Measurements from ENCODE around the gene FUBP3. TPM values are rescaled to one million over a fixed set of nuclear protein-coding genes. Genes with fewer than 3 reads are reported as not detected.

FUBP3 gene
- polyA plus RNA-seq, 1 experiment: 38.8 TPM

DNA sequence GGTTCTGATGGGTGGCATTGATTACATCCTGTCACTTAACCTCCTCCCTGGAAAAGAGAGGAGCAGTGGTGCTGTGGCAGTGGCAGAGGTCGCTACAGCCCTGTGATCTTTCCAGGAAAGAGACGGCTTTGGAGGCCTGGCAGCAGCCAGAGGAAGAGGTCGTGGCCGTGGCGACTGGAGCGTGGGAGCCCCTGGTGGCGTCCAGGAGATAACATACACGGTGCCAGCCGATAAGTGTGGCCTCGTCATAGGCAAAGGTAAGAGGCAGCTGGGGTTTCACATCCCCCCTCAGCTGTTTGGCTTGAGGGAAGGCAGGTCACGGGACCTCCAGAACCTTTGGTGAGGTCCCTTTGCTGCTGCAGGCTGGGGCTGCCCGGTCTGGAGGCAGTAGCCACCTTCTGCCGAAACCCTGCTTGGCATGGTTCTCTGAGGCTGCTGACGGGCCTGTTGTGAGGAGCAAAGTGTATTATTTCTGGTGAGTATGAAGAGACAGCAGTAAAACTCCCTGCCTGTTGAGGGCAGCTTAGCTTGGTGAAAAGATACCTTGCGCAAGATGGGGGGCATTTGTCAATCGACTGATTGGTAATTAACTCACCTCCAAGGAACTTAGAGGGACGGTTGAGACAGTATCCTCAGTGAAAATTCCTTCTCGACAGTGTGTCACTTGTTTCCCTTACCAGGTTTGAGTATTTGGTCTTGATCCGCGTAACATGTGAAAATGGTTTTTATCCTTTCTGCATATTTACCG lies 47.0 kb downstream of the FUBP3 start:
- H3K27me3 ChIP-seq (ENCODE audit: control insufficient read depth, insufficient read depth, low read length): no peaks in the 10 kb centered on the region
- CTCF ChIA-PET: interaction anchor here (1.4 to 1.7 kb wide), 2 partner anchors 42 to 58 kb away, joined by 3 to 4 read pairs; no protein-coding TSS in a partner anchor
- no peak for DNase-seq (ENCODE audit: low read depth)
- peaks cover 39% of the 10 kb centered on the region for H3K36me3 ChIP-seq (ENCODE audit: control insufficient read depth, insufficient read depth, low read length)
- H3K4me3 ChIP-seq (ENCODE audit: low read depth, low read length): no peak overlapping the region
- POLR2A ChIA-PET: no interaction called here
- TF ChIP-seq, protein P1, sequence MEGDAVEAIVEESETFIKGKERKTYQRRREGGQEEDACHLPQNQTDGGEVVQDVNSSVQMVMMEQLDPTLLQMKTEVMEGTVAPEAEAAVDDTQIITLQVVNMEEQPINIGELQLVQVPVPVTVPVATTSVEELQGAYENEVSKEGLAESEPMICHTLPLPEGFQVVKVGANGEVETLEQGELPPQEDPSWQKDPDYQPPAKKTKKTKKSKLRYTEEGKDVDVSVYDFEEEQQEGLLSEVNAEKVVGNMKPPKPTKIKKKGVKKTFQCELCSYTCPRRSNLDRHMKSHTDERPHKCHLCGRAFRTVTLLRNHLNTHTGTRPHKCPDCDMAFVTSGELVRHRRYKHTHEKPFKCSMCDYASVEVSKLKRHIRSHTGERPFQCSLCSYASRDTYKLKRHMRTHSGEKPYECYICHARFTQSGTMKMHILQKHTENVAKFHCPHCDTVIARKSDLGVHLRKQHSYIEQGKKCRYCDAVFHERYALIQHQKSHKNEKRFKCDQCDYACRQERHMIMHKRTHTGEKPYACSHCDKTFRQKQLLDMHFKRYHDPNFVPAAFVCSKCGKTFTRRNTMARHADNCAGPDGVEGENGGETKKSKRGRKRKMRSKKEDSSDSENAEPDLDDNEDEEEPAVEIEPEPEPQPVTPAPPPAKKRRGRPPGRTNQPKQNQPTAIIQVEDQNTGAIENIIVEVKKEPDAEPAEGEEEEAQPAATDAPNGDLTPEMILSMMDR (IDR thresholded peaks at IDR 0.05; ENCODE audit: insufficient read depth, low read depth, low read length): no peak

DNA sequence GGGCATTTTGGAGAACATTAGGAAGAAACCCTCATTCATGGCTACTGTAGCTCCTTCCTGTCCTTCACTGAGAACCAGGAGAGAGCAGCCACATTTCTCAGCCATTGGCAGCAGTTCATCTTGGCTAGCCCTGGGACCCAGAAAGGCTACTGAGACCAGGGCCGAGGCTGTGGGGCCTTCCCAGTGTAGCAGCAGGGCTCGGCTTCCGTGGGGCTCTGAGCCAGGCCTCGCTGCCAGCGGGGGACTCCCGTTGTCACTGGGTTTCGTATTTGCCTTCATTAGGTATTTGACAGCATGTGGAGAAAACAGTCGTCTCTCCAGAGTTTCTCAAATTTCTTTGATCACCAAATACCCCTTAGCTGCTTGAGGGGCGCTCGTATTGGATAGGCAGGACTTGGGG lies 47.7 kb downstream of the FUBP3 start:
- TF ChIP-seq, protein P1 (IDR thresholded peaks at IDR 0.05; ENCODE audit: insufficient read depth, low read depth, low read length): no peak
- Histone ChIP-seq H3K4me3 (ENCODE audit: low read depth, low read length) (no peak overlapping the region), H3K36me3 (ENCODE audit: control insufficient read depth, insufficient read depth, low read length) (peaks cover 42% of the 10 kb centered on the region), H3K27me3 (ENCODE audit: control insufficient read depth, insufficient read depth, low read length) (no peaks in the 10 kb centered on the region)
- no peak for DNase-seq (ENCODE audit: low read depth)
- CTCF ChIA-PET: interaction anchor here (1.4 to 1.7 kb wide), 2 partner anchors 41 to 57 kb away, joined by 3 to 4 read pairs; no protein-coding TSS in a partner anchor
- POLR2A ChIA-PET: no interaction called here

DNA sequence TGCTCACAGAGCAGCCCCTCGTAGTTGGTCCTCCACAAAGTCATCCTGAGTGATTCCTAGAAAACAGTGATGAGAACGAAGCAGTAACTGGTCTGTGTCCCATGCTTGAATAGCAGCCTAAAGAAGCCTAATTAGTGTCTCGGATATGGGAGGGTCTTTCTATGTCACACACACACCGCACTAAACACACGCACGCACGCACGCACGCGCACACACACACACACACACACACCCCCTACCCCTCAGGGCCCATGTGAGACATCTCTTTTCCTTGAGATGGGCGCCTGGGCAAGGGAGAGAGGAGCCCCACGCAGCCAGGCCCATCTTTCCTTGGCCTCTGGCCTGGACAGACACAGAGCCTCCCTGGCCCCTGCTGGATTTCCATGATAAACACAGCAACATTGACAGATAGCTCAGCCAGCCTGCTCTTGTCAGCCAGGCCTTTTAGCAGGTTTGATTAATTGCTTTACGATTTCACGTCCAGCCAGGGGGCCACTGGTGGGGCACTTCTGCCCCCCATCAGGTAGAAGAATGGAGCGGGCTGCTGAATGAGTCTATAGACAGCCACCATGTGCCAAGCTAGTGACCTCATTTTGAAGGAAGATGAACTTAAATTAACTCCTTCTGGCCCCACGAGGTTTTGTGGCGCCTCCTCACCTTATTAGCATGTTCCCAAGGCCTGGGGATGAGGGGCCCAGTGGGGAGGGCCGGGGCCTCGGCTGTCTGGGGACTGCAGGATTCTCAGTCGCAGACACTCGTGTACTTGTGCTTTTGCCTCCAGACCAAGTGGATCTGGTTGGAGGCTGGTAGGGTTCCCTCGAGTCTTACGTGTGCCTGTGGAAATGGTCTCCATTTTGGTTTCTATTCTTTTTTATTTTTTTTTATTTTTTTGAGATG lies 48.8 kb downstream of the FUBP3 start:
- POLR2A ChIA-PET: no interaction called here
- TF ChIP-seq, protein P1 (IDR thresholded peaks at IDR 0.05; ENCODE audit: insufficient read depth, low read depth, low read length): no peak
- Histone ChIP-seq H3K27me3 (ENCODE audit: control insufficient read depth, insufficient read depth, low read length) (no peaks in the 10 kb centered on the region), H3K36me3 (ENCODE audit: control insufficient read depth, insufficient read depth, low read length) (peaks cover 44% of the 10 kb centered on the region), H3K4me3 (ENCODE audit: low read depth, low read length) (no peak overlapping the region)
- CTCF ChIA-PET: interaction anchor here (1.4 to 1.7 kb wide), 2 partner anchors 40 to 56 kb away, joined by 3 to 4 read pairs; no protein-coding TSS in a partner anchor
- no peak for DNase-seq (ENCODE audit: low read depth)

DNA sequence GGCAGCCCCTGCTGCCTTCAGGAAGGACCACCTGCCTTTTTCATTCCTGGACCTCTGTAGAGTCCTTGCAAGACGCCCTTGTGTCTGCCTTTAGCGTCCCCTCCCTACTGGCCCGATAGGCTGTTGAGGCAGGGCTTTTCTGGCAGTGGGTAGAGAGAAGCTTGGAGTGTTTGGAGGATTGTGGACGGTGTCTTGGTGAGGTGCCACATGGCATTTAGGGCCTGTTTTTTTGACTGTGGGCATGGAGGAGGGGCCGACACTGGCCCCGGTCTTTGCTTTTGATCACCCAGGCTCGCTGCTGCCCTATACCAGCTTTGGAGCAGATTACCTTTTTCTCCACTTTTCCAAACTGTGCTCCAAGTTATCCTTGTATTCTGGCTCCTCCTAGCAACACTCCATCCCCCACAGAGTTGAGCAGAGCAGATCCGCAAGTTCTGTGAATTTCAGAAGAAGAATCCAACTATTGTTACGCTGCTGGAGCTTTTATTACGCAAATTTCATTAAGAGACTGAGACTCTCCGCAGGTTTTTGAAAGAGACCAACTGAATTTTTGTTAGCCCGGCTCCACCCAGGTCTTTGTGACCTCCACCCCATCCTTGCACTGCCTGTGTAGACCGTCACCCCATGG lies 50.2 kb downstream of the FUBP3 start:
- H3K36me3 ChIP-seq (ENCODE audit: control insufficient read depth, insufficient read depth, low read length): peaks cover 53% of the 10 kb centered on the region
- POLR2A ChIA-PET: no interaction called here
- DNase-seq (ENCODE audit: low read depth): no peak
- H3K4me3 ChIP-seq (ENCODE audit: low read depth, low read length): no peak overlapping the region
- no peaks in the 10 kb centered on the region for H3K27me3 ChIP-seq (ENCODE audit: control insufficient read depth, insufficient read depth, low read length)
- TF ChIP-seq, protein P1 (IDR thresholded peaks at IDR 0.05; ENCODE audit: insufficient read depth, low read depth, low read length): no peak
- CTCF ChIA-PET: no interaction called here

DNA sequence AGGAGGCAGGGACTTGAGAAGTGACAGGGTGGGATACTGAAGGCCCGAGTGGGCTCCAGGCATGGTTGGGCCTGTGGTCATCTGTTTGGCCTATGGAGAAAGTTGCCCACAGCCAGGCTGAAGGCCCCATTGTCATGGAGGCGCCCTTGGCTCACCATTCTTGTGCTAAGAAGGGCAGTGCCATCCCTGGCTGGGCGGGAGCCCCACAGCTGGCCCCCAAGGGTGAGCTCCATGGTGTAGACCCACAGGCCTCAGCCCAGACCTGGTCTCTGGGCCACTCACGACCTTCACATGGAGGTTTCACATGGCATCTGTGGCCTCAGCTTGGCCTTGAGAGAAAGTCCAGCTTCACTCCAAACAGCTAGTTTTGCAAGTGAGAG lies 50.7 kb downstream of the FUBP3 start:
- POLR2A ChIA-PET: no interaction called here
- H3K36me3 ChIP-seq (ENCODE audit: control insufficient read depth, insufficient read depth, low read length): peaks cover 54% of the 10 kb centered on the region
- CTCF ChIA-PET: no interaction called here

More for the DNA sequence above, 50.7 kb downstream of the FUBP3 start:
- DNase-seq (ENCODE audit: low read depth): no peak
- TF ChIP-seq, protein P1 (IDR thresholded peaks at IDR 0.05; ENCODE audit: insufficient read depth, low read depth, low read length): no peak
- no peaks in the 10 kb centered on the region for H3K27me3 ChIP-seq (ENCODE audit: control insufficient read depth, insufficient read depth, low read length)
- no peak overlapping the region for H3K4me3 ChIP-seq (ENCODE audit: low read depth, low read length)

All from BJ (cell line).